K562 (cell line): Measurements from ENCODE around the gene LIMS2. TPM values are rescaled to one million over a fixed set of nuclear protein-coding genes. Genes with fewer than 3 reads are reported as not detected.

Source experiments
- ATAC-seq: fragments of 200-7000 bp; cut with Tn5 transposase; 3 replicates; pipeline ENCODE4 v1.9.1; 2020; ENCODE audit warnings: moderate library complexity
- BruUV-seq: library from RNA; stranded (reverse); fragments of 400-500 nt; replicated peaks from 2 replicates; lab custom pipeline; 2021; lab: Mats Ljungman, UMichigan
- CTCF ChIA-PET: fragments of 300-600 bp; formaldehyde crosslinking; extraction: SDS; loops from one replicate; lab custom pipeline; 2021; ENCODE audit warnings: low intra/inter-chr PET ratio; lab: Yijun Ruan, JAX
- POLR2A ChIA-PET: fragments of 300-600, 350-650 bp; sonication (Branson Sonifier 250); formaldehyde crosslinking; extraction: SDS; loops from one replicate; lab custom pipeline; 2021; ENCODE audit warnings: antibody characterized with exemption, inconsistent platforms; lab: Yijun Ruan, JAX
- DNase-seq, 4 experiments: peaks; one replicate each; pipeline versions ENCODE4 v3.0.0 to v3.0.0-alpha.2; 2011 to 2018; ENCODE audit warnings: low spot score in 3 of 4, mixed read lengths in 3 of 4; ENCODE audit errors: extremely low read depth in 1 of 4
- FAIRE-seq: peaks from 2 replicates; lab custom pipeline; 2011; peaks lifted over from hg19 to GRCh38; lab: Jason Lieb, UNC
- H2AFZ ChIP-seq: 2 replicates; pipeline ENCODE4 v1.6.0; 2011; ENCODE audit warnings: low read depth, low read length, control low read depth, inconsistent platforms
- H3K27ac ChIP-seq: fragments of 200-600 bp; 3 replicates; pipeline ENCODE4 v1.8.0; 2011; ENCODE audit warnings: low read depth, mild to moderate bottlenecking, control low read depth, inconsistent platforms, low read length, moderate library complexity, mixed read lengths; ENCODE audit errors: extremely low read depth
- H3K27me3 ChIP-seq, 2 experiments: fragments of 300-600 bp in 1 of 2; 2 replicates in 1 of 2; 3 replicates in 1 of 2; pipeline versions ENCODE4 v1.6.0 to v1.8.0; 2011; ENCODE audit warnings: inconsistent platforms in 2 of 2, low read length in 2 of 2, mild to moderate bottlenecking in 1 of 2, mixed read lengths in 1 of 2, moderate library complexity in 1 of 2; ENCODE audit not compliant: control insufficient read depth in 2 of 2, insufficient read depth in 2 of 2
- H3K36me3 ChIP-seq: fragments of 300-600 bp; 3 replicates; pipeline ENCODE4 v1.8.0; 2011; ENCODE audit warnings: mild to moderate bottlenecking, low read length, inconsistent platforms; ENCODE audit not compliant: control insufficient read depth, insufficient read depth
- H3K4me1 ChIP-seq, 2 experiments: fragments of 200-600 bp in 1 of 2; replicated peaks in 1 of 2; 2 replicates in 1 of 2; 3 replicates in 1 of 2; pipeline versions ENCODE4 v1.5.1 to v1.8.0; 2011; ENCODE audit warnings: inconsistent platforms in 2 of 2, low read length in 2 of 2, mild to moderate bottlenecking in 1 of 2, mixed read lengths in 1 of 2, moderate library complexity in 1 of 2; ENCODE audit not compliant: control insufficient read depth in 2 of 2, insufficient read depth in 2 of 2
- H3K4me2 ChIP-seq: 2 replicates; pipeline ENCODE4 v1.6.1; 2011; ENCODE audit warnings: low read length, control low read depth, inconsistent platforms, mixed read lengths; ENCODE audit not compliant: insufficient read depth
- H3K4me3 ChIP-seq: fragments of 200-600 bp; sonication (generic), shearing (Covaris generic); 2 replicates; pipeline ENCODE4 v1.5.1; 2016; ENCODE audit warnings: control low read depth, inconsistent platforms
- H3K79me2 ChIP-seq: fragments of 200-600 bp; 3 replicates; pipeline ENCODE4 v1.8.0; 2011; ENCODE audit warnings: low read length, inconsistent platforms; ENCODE audit not compliant: control insufficient read depth, insufficient read depth
- H3K9ac ChIP-seq, 2 experiments: 2 replicates each; pipeline versions ENCODE4 v1.6.0 to v1.6.1; 2011; ENCODE audit warnings: low read depth in 2 of 2, low read length in 2 of 2, control low read depth in 1 of 2, inconsistent platforms in 1 of 2, mild to moderate bottlenecking in 1 of 2, mixed read lengths in 1 of 2; ENCODE audit not compliant: insufficient read depth in 1 of 2
- H3K9me1 ChIP-seq: one replicate; pipeline ENCODE4 v1.6.0; 2011; ENCODE audit warnings: inconsistent platforms, mild to moderate bottlenecking, low read length, moderate library complexity; ENCODE audit not compliant: control insufficient read depth, insufficient read depth
- H3K9me3 ChIP-seq: replicated peaks from 2 replicates; pipeline ENCODE4 v1.5.1; 2011; ENCODE audit warnings: low read depth, low read length, inconsistent platforms; ENCODE audit not compliant: control insufficient read depth, insufficient read depth
- H4K20me1 ChIP-seq: replicated peaks from 2 replicates; pipeline ENCODE4 v1.6.1; 2011; ENCODE audit warnings: low read length, inconsistent platforms, mixed read lengths; ENCODE audit not compliant: control insufficient read depth, insufficient read depth
- BCOR ChIP-seq: fragments of 450-650 bp; IDR thresholded peaks from 2 replicates; pipeline ENCODE4 v1.6.1; 2016
- CXXC5 ChIP-seq: fragments of 250-450 bp; sonication (Bioruptor Pico); IDR thresholded peaks from 2 replicates; pipeline ENCODE4 v1.8.0; 2022; ENCODE audit warnings: inconsistent platforms, mild to moderate bottlenecking, moderate library complexity
- ZNF212 ChIP-seq: fragments of 450-650 bp; formaldehyde crosslinking; IDR thresholded peaks from 2 replicates; pipeline ENCODE4 v1.4.0; 2020; ENCODE audit warnings: mild to moderate bottlenecking
- WGBS: fragments of 100-300 bp; shearing (Covaris generic); methylation state at CpG from one replicate; pipeline ENCODE4 v1.1.6; 2016; ENCODE audit warnings: low coverage, mixed read lengths; ENCODE audit not compliant: insufficient coverage; ENCODE audit errors: missing lambda C conversion rate; 5-methylcytosine and 5-hydroxymethylcytosine counted together
- in situ Hi-C: fragments of 300-500 bp; cut with MboI; formaldehyde crosslinking; loops from 4 replicates; pipeline ENCODE4 v1.15.0; 2018; ENCODE audit warnings: inconsistent platforms, mixed read lengths
- intact Hi-C: fragments of 100-400 bp; cut with micrococcal nuclease; formaldehyde crosslinking; loops from 2 replicates; pipeline ENCODE4 v1.14.2; 2022
- polyA plus RNA-seq, 8 experiments: library from polyadenylated mRNA; depleted of rRNA in 4 of 8; stranded (reverse) in 5 of 8; unstranded in 3 of 8; fragments of >200 nt; fragmentation: Nextera tagmentation in 2 of 8; fragmentation: Illumina TruSeq in 1 of 8; extraction: Ambion mirVana in 2 of 8; extraction: Trizol in 1 of 8; gene quantifications; 2 replicates each; pipeline versions ENCODE4 v1.2.1 to v1.2.3, GENCODE V29; 2011 to 2014; ENCODE audit warnings: inconsistent platforms in 1 of 8, missing spikeins in 1 of 8
- total RNA-seq, 7 experiments: library from RNA; depleted of rRNA in 6 of 7; stranded (reverse); fragments of >200 nt in 6 of 7; fragmentation: Illumina TruSeq in 2 of 7; extraction: Trizol in 2 of 7; gene quantifications; 2 replicates each; pipeline versions ENCODE4 v1.2.1 to v1.2.3, GENCODE V29; 2011 to 2021; ENCODE audit warnings: low replicate concordance in 1 of 7

The LIMS2 gene
- total and polyA plus RNA-seq, 9 of the 15 experiments (the other 6 are each of a cell fraction or from before 2014, with no cell fraction given): 0.04 to 0.22 TPM; not detected in 7

DNA sequence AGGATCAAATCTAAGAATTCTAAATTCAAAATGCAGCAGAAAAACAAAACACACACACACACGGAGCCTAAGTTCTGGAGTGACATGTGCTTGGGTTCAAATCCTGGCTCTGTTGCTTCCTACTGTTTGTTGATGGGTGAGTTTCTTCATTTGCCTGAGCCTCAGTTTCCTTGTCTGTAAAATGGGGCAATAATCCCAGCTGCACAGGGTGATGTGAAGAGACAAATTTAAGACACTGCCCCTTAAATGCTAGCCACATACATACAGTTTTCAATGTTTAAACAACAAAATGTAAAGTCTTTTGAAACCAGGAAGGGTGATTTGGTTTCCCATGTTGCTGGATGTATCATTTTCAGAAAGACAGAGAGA is 30.3 kb downstream of the LIMS2 start:
- BruUV-seq: no TSS peak
- no peaks in the 10 kb centered on the region for H3K79me2 ChIP-seq
- no peak overlapping the region for H2AFZ ChIP-seq
- intact Hi-C loops: loop anchor here (5.0 kb wide), 1 partner anchor 448 kb away; no protein-coding TSS in a partner anchor
- H3K4me3 ChIP-seq: no peak overlapping the region
- H3K27me3 ChIP-seq: peaks cover 26 to 55% of the 10 kb centered on the region in 2 experiments
- no peaks in the 10 kb centered on the region; the same call in 1 of the 2 replicates for H4K20me1 ChIP-seq
- in situ Hi-C loops: no loop called here
- no peak overlapping the region for H3K4me2 ChIP-seq
- H3K9ac ChIP-seq: no peak overlapping the region
- H3K27ac ChIP-seq: no peak overlapping the region
- H3K9me1 ChIP-seq: no peaks in the 10 kb centered on the region
- peaks cover 0 to 52% of the 10 kb centered on the region in 2 experiments; a peak in 2 of 5 replicates for H3K4me1 ChIP-seq
- POLR2A ChIA-PET: interaction anchor here (1.2 kb wide), 1 partner anchor 20 kb away, joined by 3 read pairs; no protein-coding TSS in a partner anchor
- H3K9me3 ChIP-seq: no peaks in the 10 kb centered on the region
- 0% methylated on average over 1 of the region's 1 CpG for WGBS
- ATAC-seq: no peak
- no peak for DNase-seq
- CTCF ChIA-PET: interaction anchor here (0.6 kb wide), 1 partner anchor 442 kb away, joined by 3 read pairs; no protein-coding TSS in a partner anchor
- H3K36me3 ChIP-seq: no peaks in the 10 kb centered on the region
- no peak for FAIRE-seq
- peak; percentile 87 for TF ChIP-seq BCOR
- TF ChIP-seq ZNF212 (CRISPR knock-in tag): no peak
- TF ChIP-seq CXXC5 (CRISPR knock-in tag): no peak
